GM19438 (cell line): ENCODE data around the gene SLC29A2.
"Not testable (repeated sequence)": the region's sequence is repeated elsewhere in the genome, so short reads cannot be mapped to it uniquely, and the experiment has no call there.

Source experiments
- ATAC-seq: cut with Tn5 transposase; IDR thresholded peaks from one replicate; pipeline ENCODE4 v1.9.1; 2021; ENCODE audit warnings: low read depth; ENCODE audit not compliant: unreplicated experiment

Gene SLC29A2

DNA sequence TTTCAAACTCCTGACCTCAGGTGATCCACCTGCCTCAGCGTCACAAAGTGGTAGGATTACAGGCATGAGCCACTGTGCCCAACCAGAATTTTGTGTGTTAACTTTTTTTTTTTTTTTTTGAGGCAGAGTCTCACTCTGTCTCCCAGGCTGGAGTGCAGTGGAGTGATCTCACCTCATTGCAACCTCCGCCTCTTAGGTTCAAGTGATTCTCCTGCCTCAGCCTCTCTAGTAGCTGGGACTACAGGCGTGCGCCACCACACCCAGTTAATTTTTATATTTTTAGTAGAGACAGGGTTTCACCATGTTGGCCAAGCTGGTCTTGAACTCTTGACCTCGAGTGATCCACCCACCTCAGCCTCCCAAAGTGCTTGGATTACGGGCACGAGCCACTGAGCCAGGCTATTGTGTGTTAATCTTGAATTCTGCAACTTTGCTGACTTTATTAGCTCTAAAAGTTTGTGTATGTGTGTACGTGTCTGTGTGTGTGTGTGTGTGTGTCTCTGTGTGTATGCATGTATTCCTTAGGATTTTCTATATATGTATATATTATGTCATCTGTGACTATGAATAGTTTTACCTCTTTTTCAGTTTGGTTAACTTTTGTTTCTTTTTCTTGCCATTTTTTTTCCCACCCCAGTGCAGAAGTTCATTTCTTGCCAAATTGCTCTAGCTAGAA lies 20.9 kb downstream of the SLC29A2 start:
- ATAC-seq: not testable (repeated sequence)

DNA sequence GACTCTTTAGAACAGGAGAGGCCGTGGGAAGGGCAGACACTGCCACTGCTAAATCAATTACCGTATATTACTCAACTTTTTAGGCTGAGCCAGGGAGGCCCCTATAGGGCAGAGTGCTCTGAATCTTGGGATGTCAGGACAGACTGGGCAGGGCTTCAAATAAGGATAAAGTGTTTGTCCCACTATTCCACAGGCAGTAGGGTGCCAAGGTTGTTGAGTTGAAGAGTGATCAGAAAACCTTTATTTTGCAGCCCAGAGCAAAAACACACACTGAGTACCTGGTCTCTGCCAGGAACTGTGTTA lies 22.5 kb downstream of the SLC29A2 start:
- no peak for ATAC-seq

DNA sequence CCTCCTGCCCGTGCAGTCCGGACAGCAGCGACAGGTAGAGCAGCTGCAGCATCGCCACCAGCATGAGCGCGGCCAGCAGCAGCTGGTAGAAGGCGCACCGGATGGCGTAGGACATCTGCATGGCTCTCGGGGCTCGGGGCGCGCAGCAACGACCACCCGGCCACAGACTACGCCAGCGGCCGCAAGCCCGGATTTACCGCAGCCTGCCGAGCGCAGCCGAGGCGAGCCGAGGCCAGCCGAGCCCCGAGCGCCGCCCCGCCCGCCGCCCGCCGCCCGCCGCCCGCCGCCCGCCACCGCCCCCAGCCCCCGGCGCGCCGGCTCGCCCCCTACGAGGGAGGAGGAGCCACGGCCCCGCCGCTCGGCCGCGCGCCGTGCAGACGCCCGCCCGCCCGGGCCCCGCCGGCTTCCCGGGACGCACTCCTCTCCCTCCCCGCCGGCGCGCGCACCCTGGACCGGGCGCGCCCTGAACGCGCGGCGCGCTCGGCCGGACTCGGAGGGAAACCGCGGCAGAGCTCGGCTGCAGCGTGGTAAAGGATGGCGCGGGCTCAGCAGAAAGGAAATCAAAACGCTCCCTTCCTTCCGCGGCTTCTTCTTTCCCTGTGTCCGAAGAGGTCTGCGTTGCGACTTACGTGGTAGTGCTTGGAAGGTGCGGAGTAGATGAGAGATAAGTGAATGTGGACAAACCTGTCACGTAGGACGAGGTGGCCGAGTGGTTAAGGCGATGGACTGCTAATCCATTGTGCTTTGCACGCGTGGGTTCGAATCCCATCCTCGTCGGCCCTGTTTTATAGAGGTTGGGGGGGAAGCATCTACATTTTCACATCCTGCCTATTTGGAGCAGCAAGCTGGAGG lies 23.9 kb downstream of the SLC29A2 start, which contains the start of gene B4GAT1:
B4GAT1 (minus strand) TSS at position 205 of the 852 bp plus-strand sequence; CDS start at position 121, 84 bp downstream.
- ATAC-seq: no peak

DNA sequence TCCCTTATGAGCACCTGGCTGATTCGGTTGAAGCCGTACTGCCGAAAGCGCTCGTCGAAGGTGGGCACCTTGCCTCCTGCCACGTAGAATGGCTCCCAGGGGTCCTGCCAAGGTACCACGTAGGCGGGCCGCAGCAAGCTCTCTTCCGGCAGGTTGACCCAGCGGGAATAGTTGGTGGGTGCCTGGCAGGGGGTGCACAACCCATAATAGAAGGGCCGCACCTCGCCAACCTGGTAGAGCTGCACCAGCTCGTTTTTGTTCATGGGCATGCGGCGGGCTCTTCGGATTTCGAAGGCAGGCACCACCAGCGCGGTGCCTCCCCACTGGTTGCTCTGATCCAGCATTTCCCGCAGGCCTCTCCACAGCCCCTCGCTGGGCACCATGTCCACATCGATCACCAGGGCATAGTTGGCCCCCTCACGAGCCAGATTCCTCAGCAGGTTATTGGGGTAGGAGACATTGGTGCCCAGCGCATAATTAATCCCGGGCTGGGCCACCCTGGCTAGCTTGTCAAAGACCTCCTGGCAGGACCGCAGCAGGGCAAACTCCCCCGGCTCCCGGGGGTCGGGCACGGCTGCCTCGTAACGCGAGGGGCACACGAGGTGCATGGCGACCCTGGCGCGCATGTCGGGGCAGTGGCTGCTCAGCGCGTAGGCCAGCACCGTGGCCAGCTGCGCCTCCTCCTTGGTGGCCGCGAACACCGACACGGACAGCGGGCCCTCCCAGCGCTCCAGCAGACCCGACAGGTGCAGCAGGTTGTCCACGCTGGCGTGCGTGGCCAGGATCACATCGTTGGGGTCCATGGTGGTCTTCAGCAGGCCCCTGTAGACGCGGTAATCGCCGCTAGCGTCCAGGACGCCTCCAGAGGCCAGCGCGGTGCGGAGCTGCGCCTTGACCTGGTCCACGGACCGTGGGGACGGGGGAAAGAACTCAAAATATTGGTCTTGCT lies 24.8 kb downstream of the SLC29A2 start:
- ATAC-seq: no peak

DNA sequence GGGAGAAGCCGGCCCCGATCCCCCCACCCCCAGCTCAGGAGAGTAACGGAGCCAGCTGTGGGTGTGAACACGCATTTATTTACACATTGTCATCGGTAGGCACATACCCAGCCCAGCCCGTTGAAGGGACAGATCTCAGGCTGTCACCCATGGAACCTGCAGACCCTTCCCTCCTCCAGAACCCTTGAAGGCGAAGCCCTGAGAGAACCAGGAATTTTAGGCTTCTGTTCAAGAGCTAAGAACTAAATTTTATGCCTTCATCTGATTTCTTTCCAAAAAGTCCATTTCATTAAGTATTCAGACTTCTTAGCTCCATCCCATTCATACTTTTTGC lies 26.3 kb downstream of the SLC29A2 start:
- ATAC-seq: peak; percentile 6

DNA sequence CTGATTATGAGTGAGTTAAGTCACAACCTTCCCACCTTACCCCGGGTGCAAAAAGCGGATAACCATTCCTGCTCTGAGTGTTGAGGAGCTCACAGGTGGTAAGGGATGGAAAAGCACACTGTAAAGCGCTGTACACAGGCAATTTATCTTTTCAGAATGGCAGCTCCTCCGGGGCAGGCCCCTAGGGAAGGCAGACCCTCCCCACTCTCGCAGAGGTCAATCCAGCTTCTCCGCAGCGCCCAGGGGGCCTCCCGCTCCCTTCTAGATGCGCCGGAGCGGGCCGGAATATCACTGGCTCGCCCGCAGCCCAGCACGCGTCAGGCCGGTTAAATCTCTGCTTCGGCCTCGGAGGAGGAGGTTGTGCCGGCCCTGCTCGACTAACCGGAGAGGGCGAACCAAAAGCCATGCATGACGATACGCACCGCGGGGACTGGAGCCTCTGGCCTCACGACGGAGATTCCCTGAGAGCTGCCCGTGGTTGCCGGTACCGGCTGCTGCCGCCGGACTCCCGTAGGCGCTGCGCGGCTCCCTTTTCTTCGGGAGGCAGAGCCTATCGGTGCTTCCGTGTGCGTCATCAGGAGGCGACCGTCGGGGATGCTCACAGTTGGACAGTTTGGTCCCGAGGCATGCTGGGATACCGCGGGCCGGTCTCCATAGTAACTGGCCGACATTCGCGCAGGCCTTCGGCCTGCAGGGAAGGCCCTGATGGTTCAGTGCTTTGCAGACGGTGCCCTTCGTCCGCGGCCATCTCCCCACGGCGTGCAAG lies 26.8 kb downstream of the SLC29A2 start, which contains the start of gene BRMS1:
BRMS1 (minus strand) TSS at position 555 of the 766 bp plus-strand sequence. CDS start 2,870 bp downstream, outside the sequence.
- ATAC-seq: peak; percentile 59

DNA sequence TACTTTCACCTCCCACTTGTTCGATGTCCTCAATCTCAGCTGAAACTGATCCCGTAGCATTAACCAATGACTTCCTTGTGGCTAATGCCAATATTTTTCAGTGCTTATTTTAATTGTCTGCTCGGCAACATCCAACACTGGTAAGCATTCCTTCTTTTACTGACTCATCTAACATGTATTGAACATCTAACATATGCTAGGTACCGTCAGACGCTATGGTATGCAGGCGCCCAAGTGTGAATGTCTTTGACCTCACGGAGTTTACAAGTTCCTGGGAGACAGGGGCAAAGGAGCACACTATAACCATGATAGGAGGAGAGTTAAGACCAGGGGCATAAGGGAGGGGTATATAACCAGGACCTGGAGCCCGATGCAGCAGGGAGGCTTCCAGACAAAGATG lies 28.4 kb downstream of the SLC29A2 start:
- no peak for ATAC-seq

DNA sequence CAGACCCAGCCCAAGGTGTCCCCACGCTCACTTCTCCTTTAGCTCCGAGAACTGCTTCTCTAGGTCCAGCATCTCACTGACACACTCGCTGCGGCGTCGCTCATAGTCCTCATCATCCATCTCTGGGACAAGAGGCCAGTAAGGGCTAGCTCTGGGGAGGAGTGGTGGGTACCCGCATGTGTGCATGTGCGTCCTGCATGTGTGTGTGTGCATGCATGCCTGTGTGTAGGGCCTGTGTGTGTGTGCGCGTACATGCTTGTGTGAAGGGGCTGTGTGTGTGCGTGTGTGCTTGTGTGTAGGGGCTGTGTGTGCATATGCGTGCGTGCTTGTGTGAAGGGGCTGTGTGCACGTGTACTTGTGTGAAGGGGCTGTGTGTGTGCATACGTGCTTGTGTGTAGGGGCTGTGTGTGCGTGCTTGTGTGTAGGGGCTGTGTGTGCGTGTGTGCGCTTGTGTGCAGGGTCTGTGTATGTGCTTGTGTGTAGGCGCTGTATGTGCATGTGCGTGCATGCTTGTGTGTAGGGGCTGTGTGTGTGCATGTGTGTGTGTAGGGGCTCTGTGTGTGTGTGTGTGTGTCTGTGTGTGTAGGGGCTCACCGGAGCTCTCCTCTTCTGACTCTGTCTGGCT lies 29.9 kb downstream of the SLC29A2 start:
- no peak for ATAC-seq

DNA sequence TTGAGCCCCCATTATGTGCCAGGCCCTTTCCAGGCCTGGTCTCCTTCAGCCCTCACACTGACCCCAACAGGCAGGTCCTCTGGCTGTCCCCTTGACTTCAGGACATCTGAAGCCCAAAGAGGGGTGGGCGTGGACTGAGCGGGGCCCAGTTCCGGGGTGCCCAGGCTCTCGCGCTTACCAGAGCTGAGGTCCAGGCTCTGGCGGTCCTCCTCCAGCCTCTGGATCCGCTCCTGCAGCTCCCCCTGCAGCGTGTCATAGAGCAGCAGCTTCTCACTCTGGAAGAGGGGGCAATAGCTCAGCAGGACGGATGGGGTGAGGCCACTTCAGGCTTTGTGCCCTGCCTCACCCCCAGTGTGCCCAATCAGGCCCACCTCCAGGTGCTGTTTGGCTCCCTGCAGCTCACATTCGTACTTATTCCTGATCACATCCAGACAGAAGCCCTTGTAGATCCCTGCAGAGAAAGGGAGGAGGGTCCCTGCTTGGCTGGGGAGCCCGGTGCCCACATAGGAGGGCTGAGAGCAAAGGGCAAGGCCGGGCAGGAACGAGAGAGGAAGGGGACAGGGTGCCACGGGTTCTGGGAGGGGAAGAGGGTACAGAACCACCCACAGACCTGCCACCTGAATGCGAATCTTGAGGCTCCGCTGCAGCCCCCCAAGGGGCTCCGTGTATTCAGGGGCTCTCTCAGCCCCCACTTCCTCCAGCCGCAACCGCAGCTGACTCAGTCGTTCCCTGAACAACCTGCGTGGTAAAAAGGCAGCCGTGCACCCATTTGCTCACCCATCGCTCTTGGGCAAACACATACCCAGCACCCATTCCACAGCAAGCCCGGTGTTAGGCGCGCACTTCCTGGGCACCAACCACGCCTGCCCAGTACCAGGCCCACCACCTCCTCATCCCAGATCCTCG lies 30.7 kb downstream of the SLC29A2 start:
- no peak for ATAC-seq

DNA sequence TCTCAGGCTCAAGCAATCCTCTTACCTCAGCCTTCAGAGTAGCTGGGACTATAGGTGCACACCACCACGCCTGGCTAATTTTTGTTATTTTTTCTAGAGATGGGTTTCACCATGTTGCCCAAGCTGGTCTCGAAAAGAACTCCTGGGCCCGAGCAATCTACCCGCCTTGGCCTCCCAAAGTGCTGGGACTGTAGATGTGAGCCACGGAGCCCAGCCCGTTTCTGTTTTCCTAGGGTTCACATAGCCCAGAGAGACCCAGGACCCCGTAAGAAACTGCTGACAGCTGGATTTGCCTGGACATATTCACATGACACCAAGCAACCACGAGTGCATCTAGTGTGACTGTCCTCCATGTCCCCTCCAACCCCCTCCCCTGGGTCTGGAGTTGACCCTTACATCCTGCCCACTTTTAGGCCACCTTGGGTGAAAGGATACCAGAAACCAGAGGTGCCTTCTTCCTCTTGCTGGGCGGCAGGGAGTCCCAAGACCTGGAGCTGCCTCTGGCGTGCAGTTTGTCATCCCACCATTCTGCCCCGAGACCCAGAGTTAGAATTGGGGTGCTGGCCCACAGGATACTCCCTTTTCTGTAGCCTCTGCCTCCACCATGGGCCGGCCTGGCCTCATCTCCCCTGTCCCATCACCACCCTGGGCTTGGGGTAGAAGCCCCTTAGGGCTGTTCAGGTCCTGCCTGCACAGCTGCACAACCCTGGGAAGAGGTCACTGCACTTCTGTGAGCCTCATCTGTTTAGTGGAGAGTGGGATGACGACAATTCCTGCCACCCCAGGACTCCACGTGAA lies 31.7 kb downstream of the SLC29A2 start:
- ATAC-seq: no peak

DNA sequence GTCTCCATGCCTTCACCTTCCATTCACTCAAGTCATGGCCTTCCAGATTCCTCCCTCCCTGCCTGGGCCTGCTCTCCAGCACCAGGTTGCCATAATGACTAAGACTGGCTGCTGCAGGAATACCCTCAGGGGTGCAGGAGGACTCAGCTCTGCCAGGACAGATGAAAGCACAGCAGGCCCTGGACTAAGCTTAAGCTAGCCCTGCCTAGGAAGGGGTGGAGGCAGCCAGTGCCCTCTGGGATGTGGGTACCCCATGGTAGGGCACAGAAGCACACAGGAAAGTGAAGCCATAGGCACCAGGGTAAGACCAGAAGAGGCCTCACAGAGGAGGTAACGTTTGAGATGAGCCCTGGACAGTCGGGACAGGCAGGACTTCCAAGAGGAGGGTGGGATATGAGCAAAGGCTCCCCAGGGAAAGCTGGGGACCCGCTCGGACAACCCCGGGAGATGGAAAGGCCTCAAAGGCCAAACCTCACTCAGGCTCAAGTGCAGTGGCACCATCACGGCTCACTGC lies 32.3 kb downstream of the SLC29A2 start:
- ATAC-seq: no peak

DNA sequence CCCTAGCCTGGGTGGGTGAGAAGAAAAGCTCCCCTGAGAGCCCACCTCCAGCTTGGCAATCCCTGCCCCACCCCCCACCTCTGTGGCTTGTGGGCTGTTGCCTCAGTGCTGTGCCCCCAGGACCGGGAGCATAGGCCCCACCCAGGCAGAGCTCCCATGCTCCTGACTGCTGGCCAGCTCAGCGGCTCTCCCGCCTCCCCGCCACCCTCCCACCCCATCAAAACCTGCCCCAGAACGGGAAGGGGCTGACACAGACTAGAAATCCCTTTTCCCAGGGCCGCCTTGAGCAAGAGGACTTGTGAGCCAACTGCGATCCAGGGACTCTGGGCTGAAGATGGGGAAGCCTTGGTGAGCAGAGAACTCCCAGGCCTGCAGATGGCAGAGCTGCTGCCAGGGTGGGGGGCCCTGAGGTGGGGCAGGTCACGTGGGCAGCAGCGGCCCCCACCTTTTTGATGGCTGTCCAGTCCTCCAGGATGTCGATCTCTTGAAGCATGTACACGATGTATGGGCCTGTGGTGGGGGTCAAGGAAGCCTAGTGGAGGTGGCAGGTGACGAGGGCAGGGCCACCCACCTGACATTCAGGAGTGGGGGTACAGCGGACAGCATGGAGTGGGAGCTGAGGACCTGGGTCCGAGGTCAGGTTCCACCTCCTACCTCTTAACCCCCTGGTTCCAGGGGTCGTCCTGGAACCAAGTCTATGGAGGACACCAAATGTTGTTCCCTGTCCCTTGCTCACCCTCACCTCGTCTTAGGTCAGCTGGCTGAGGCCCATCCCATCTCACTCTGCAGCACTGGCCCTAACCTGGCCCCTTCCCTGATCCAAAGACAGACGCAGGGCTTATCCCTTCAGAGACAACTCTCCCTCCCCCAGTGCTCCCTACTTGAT lies 33.0 kb downstream of the SLC29A2 start:
- ATAC-seq: no peak

DNA sequence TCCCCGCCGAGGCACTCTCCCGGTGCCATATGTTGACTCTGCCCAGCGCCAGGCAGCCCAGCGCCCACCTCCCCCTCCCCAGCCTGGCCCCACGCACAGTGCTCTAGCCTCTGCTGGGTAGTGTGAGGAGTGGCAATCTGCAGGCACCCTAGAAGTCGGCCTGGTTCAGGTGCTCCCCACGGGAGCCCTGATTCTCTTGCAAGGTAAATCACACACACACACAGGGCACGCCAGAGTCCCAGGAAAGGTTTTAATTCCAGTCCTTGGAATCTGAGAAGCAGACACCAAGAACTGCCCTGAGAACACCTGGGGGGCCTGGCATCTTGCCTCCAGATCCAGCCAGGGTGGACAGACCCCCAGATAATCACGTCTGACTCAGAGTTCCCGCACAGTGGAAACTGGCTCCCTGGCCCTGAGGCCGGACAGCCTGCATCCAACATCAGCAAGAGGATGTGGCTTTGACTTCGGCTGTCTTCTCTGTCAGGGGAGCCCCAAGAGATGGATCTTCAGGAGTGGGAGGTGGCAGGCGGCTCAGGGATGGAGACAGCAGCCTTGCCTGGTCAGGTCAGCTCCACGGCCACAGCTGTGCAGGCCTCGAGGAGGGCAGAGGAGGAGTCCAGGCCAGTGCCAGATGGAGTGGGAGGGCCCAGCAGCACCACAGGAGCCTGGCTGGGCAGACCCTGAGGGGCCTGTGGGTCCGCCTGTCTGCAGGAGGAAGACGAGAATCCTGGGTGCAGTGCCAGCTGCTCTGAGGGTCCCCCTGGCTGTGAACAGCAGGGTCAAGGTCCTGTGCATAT lies 34.3 kb downstream of the SLC29A2 start:
- ATAC-seq: no peak

DNA sequence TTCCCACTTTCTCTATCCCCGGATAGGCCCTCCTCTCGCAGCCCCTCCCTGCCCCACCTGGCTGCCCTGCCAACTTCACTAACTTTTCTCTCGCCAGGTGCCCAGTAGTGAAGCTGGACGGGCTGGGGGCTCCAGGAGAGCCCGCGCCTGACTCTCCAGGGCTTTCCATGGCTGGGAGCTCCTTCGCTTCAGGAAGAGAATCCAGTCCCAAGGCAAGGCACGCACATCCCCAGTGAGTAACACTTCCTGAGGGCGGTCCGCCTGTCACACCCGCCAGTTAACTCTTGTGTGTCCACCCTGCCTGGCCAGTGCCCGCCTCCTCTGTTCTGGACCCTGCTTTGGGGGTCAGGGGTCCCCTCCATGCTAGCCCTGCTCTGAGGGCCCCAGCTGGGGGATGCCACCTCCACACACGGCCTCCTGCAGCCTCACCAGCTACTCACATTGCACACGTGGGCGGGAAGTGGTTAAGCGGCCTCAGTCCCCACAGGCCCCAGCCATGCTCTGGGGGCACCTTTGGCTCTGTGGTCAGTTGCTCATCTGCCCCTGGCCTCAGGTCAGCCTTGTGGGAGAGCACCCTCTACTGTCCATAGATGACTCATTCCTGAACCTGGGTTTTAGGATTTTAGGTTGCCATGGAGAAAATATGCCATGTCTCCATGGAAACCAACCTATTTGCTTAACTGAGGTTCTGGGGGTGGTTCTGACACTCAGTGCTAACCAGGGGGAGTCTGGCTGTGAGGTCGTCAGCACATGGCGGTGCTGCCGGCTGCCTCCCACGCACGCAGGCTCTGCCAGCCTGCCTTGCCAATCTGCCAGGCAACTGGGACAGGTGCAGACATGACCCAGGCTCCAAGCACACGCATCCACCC lies 35.1 kb downstream of the SLC29A2 start, which contains the start of gene RIN1:
RIN1 (minus strand) TSS at position 201 of the 869 bp plus-strand sequence; CDS start at position 169, 32 bp downstream.
- peak; percentile 61 for ATAC-seq
